GM18858 (cell line): Measurements from ENCODE around the gene COPA.

Experiments used
- ATAC-seq: cut with Tn5 transposase; IDR thresholded peaks from one replicate; pipeline ENCODE4 v1.9.1; 2021; ENCODE audit not compliant: unreplicated experiment

The COPA gene

GRCh38 chr1:160363010-160363409, 20.0 kb upstream of the COPA start:
- no peak for ATAC-seq

- no peak for ATAC-seq
Measured at GRCh38 chr1:160362168-160362957, 19.3 kb upstream of the COPA start.

GRCh38 chr1:160361814-160362167, 18.7 kb upstream of the COPA start:
- no peak for ATAC-seq

DNA sequence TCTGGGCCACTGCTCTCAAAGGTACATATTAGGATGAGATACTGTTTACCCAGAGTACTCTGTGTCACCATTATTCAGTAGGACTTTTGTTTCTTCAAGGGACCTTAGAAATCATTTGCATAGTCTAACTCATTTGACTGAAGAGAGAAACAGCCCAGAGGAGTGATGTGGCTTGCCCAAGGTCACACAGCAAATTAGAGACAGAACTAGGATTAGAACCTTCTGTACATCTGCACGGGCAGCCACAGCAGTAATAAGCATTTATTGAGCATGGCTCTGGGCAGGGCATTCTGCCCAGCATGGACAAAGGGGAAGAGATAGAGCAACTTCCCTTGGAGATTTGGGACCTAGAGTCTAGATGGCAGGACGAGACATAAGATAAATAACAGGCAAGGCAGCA, 18.1 kb upstream of the COPA start:
- no peak for ATAC-seq

DNA sequence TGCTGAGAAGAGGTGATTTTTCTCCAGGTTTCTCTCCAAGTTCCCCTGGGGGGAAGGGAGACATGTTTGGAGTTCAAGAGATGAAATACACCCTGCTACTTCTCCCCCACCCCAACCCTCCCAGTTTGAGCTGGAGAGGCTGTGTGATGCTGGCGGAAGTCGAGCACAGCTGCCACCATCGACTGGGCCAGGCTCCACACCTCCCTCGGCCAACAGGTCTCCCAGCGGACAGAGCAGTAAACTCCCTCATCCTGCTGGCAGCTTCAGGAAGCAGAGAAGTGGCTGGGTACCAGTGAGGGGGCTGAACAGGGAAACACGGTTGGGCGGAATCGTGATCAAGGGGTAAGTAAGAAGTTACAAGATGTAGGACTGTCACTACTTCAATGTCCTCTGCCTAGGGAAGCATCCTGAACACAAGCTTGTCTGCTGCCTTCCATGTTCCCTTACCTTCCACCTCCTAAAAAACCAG, 17.2 kb upstream of the COPA start:
- ATAC-seq = no peak

DNA sequence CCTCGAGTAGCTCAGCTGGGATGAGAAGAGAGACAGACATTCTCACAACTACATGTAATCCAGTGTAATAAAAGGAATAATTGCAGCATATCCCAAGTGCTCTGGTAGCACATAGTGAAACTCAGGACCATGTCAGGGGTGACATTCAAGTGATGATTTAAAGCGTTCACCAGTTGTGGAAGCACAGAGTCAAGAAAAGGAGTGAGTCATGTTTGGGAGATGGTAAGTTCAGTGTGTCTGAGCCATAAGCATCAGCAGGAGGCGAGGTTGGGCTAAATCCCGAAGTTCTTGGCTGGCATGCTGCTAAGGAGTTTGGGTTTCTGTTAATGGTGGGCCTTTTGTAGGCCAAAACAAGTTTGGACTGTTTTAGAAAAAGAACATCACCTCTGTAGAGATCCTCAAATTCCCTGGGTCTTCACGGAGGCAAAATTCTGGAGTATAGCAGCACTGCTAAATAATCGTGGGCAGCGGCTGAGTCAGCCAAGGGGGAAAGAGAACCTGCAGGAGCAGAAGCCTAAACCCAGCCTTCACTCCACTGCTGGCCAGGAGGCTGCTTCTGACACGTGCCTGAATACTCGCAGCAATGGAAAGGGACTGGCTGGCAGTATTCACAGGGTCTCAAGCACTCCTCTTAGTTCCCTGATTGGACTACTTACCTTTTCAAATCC, 16.6 kb upstream of the COPA start:
- no peak for ATAC-seq

- no peak for ATAC-seq
Measured at GRCh38 chr1:160358073-160358472, 15.0 kb upstream of the COPA start.

DNA sequence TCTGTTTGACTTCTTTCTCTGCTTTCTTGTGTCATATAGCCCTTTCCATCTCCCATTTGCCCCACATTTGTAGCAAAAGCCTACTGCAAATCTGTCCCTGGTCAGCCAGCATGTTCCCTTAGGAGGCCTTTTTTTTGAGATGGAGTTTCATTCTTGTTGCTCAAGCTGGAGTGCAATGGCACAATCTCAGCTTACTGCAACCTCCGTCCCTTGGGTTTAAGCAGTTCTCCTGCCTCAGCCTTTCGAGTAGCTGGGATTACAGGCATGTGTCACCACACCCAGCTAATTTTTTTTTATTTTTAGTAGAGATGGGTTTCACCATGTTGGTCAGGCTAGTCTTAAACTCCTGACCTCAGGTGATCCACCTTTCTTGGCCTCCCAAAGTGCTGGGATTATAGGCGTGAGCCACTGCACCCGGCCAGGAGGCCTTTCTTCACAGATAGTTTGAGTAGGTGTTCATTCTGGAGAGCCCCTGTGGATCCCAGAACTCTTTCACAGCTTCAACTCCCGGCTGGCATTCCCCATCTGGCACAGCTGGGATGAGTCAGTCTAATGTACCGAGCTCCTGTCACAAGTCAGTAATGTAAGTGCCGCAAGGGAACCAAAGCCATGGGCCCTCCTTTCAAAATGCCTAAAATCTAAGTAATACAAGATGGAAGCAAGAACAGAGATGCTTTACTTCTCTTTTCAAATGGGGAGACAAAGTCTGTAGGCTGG, 14.4 kb upstream of the COPA start:
- no peak for ATAC-seq

- no peak for ATAC-seq
Measured at GRCh38 chr1:160354388-160354985, 11.4 kb upstream of the COPA start.

DNA sequence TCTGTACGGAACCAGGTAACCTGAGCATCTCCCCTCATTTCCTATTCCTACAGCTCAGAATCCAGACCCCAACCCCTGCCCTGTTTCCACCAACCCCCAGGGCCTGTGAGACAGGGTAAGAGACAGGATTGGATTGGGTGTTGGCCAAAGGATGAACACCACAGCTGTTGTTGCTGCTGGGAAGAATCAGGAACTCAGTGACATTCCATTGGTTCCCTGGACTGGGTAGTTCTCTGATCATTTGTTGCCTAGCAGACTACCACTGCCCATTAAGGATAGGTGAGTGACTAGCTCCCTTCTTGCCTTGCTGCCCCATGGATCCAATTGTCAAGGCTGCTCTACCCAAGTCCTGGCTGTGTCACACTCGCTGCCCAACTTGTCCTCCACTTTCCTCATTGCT, 10.2 kb upstream of the COPA start:
- no peak for ATAC-seq

DNA sequence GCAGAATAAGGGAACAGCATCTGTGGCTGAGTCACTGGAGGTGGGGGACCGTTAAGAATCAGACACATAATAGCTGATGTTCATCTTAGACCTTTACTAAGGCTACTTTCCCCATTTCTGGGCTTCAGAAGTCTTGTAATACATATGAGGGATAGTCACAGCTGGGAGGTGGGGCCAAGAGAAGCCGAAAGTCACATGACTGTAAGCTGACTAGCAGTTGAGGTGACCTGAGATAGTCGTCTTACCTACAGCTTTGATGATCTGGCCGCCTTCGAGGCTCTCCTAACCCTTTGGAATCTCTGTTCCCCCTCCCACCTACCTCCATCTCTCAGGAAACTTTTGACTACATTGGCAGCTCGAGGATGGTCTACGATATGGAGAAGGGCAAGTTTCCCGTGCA, 9.5 kb upstream of the COPA start:
- ATAC-seq = no peak

- no peak for ATAC-seq
Measured at GRCh38 chr1:160351629-160352028, 8.6 kb upstream of the COPA start.

DNA sequence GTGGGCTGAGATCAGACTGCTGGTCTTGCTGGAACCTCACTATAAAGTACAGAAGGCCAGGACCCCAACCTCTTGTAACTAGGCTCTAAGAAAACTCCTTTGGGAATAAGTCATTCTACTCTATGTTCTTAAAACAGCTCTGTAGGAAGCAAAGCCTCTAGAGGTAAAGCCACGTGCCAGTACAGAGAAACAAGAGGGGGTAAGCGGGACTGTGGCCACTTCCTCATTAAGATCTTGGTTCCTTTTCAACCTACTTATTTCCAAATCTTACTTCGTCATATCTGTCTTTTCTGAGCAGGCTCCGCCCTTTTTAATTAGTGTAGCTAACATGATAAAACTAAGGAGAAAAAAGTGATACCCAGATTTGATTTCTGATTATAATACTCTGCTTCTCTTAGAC, 3.9 kb upstream of the COPA start:
- ATAC-seq = no peak

GRCh38 chr1:160346463-160346862, 3.4 kb upstream of the COPA start:
- no peak for ATAC-seq

GRCh38 chr1:160344936-160345335, 1.9 kb upstream of the COPA start:
- ATAC-seq = no peak

DNA sequence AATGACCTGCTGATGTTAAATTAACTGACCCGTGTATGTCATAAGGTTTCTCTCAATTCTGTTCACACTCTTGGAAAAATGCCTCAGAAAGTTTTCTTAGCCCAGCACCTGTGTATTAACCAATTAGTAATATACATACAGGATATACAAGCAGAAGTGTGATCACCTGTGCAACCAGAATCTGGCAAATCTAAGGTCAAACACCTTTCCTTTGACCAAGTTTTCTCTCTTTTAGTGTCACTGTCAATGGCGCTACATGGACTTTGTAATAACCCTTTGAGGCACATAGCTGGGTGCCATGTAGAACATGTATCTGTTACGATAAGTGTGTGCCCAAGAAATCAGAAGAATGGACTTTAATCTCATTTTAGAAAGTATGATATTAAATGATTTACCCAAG, 1.2 kb upstream of the COPA start:
- no peak for ATAC-seq

- no peak for ATAC-seq
Measured at GRCh38 chr1:160342526-160342925, 524 bp downstream of the COPA start.

- no peak for ATAC-seq
Measured at GRCh38 chr1:160340866-160341265, 2.2 kb downstream of the COPA start.

GRCh38 chr1:160340146-160340545, 2.9 kb downstream of the COPA start:
- ATAC-seq = no peak

- ATAC-seq = no peak
Measured at GRCh38 chr1:160338580-160338979, 4.5 kb downstream of the COPA start.

GRCh38 chr1:160332516-160332915, 10.5 kb downstream of the COPA start:
- no peak for ATAC-seq

- no peak for ATAC-seq
Measured at GRCh38 chr1:160330119-160330518, 12.9 kb downstream of the COPA start.
